Measurements from ENCODE around the gene ALOX12. TPM values are rescaled to one million over a fixed set of nuclear protein-coding genes. Genes with fewer than 3 reads are reported as not detected.
"Not testable (repeated sequence)": the region's sequence is repeated elsewhere in the genome, so short reads cannot be mapped to it uniquely, and the experiment has no call there.

The ALOX12 gene
- total and polyA plus RNA-seq, 4 donors: 0.03 to 3.1 (median 0.24) TPM; not detected in 1

- Histone ChIP-seq H3K9ac (ENCODE audit: low read depth in 1 of 2, low read length in 2 of 2) (no peak overlapping the region), H3K4me3 (ENCODE audit: low read depth in 1 of 3, low read length in 3 of 3) (no peak overlapping the region), H3K9me3 (ENCODE audit: control insufficient read depth in 4 of 4, low read length in 3 of 4) (no peaks in the 10 kb centered on the region), H3K4me1 (ENCODE audit: control insufficient read depth in 4 of 4, insufficient read depth in 4 of 4, low read length in 3 of 4) (no peaks in the 10 kb centered on the region), H3K27me3 (ENCODE audit: control insufficient read depth in 4 of 4, insufficient read depth in 4 of 4, low read length in 3 of 4) (no peaks in the 10 kb centered on the region), H3K36me3 (ENCODE audit: control insufficient read depth in 4 of 4, insufficient read depth in 3 of 4, low read depth in 1 of 4, low read length in 3 of 4) (no peaks in the 10 kb centered on the region), H3K27ac (ENCODE audit: low read depth in 1 of 2, low read length in 2 of 2) (no peak overlapping the region)
- TF ChIP-seq HNF4A (conservative IDR thresholded peaks at IDR 0.05) (no peak), REST (IDR thresholded peaks at IDR 0.05) (no peak), TAF1 (conservative IDR thresholded peaks at IDR 0.05) (no peak), MAX (IDR thresholded peaks at IDR 0.05) (no peak), ZBTB33 (IDR thresholded peaks at IDR 0.05) (no peak), FOXA1 (IDR thresholded peaks at IDR 0.05) (no peak), RXRA (IDR thresholded peaks at IDR 0.05) (no peak), FOXA2 (IDR thresholded peaks at IDR 0.05) (no peak), CTCF (IDR thresholded peaks at IDR 0.05; ENCODE audit: low read depth, low read length, missing input control) (no peak), ATF3 (IDR thresholded peaks at IDR 0.05) (no peak), NR2F2 (IDR thresholded peaks at IDR 0.05) (no peak), RAD21 (IDR thresholded peaks at IDR 0.05) (no peak), EGR1 (IDR thresholded peaks at IDR 0.05; ENCODE audit: low read depth in 2 of 2) (no peak), SP1 (IDR thresholded peaks at IDR 0.05) (no peak), JUND (IDR thresholded peaks at IDR 0.05) (no peak)
- WGBS: 82% methylated on average over 2 of the region's 2 CpGs
- DNase-seq (ENCODE audit: low spot score): no peak
Observed at GRCh38 chr17:6970992-6971391, 24.9 kb upstream of the ALOX12 start.

- not testable (repeated sequence) for H3K36me3 ChIP-seq (ENCODE audit: control insufficient read depth in 4 of 4, insufficient read depth in 3 of 4, low read depth in 1 of 4, low read length in 3 of 4); H3K27me3 ChIP-seq (ENCODE audit: control insufficient read depth in 4 of 4, insufficient read depth in 4 of 4, low read length in 3 of 4); DNase-seq (ENCODE audit: low spot score); H3K4me1 ChIP-seq (ENCODE audit: control insufficient read depth in 4 of 4, insufficient read depth in 4 of 4, low read length in 3 of 4); H3K4me3 ChIP-seq (ENCODE audit: low read depth in 1 of 3, low read length in 3 of 3); H3K9ac ChIP-seq (ENCODE audit: low read depth in 1 of 2, low read length in 2 of 2); H3K9me3 ChIP-seq (ENCODE audit: control insufficient read depth in 4 of 4, low read length in 3 of 4); H3K27ac ChIP-seq (ENCODE audit: low read depth in 1 of 2, low read length in 2 of 2)
- 93% methylated on average over 5 of the region's 5 CpGs for WGBS
Observed at GRCh38 chr17:6979440-6979839, 16.4 kb upstream of the ALOX12 start.

All from liver (tissue), 9 donors.